ENCODE results near the gene SETBP1. TPM values are rescaled to one million over a fixed set of nuclear protein-coding genes. Genes with fewer than 3 reads are reported as not detected.

SETBP1 gene
- total and polyA plus RNA-seq, 2 of the 13 experiments (the other 11 are each of a cell fraction or from before 2014, with no cell fraction given): 0.18 to 0.65 TPM

GRCh38 chr18:44740000-44740399 lies 59.3 kb downstream of the SETBP1 start:
- Histone ChIP-seq H3K4me2 (ENCODE audit: low read depth, low read length) (no peak overlapping the region), H3K4me1 (ENCODE audit: insufficient read depth, low read length) (no peaks in the 10 kb centered on the region), H4K20me1 (ENCODE audit: insufficient read depth, low read length) (no peaks in the 10 kb centered on the region), H2AFZ (ENCODE audit: low read length) (no peak overlapping the region), H3K9ac (ENCODE audit: insufficient read depth, low read depth, low read length) (no peak overlapping the region), H3K36me3 (replicated peaks in 1 of 2; ENCODE audit: control insufficient read depth in 1 of 2, insufficient read depth in 2 of 2, low read length in 2 of 2) (no peaks in the 10 kb centered on the region), H3K27ac (ENCODE audit: extremely low read length, insufficient read depth, low read length) (no peak overlapping the region), H3K27me3 (ENCODE audit: control insufficient read depth in 1 of 2, insufficient read depth in 2 of 2, low read length in 2 of 2) (no peaks in the 10 kb centered on the region; a peak in 1 of 5 replicates), H3K79me2 (ENCODE audit: insufficient read depth, low read length) (no peaks in the 10 kb centered on the region), H3K4me3 (replicated peaks in 1 of 3; ENCODE audit: insufficient read depth in 1 of 3, low read depth in 2 of 3, low read length in 3 of 3) (no peak overlapping the region), H3K9me3 (ENCODE audit: low read length) (no peaks in the 10 kb centered on the region)
- no TSS peak for BruUV-seq (replicated peaks)
- TF ChIP-seq HNRNPL (IDR thresholded peaks at IDR 0.05; ENCODE audit: low read depth, low read length) (no peak), ZNF362 (CRISPR knock-in tag; IDR thresholded peaks at IDR 0.05; ENCODE audit: borderline replicate concordance) (no peak), FOSL1 (CRISPR knock-in tag; IDR thresholded peaks at IDR 0.05; ENCODE audit: borderline replicate concordance) (no peak), SMARCC2 (IDR thresholded peaks at IDR 0.05) (no peak), RBM22 (optimal IDR thresholded peaks at IDR 0.05; ENCODE audit: low read length) (no peak), ZNF790 (CRISPR knock-in tag; IDR thresholded peaks at IDR 0.05; ENCODE audit: borderline replicate concordance) (no peak), POGK (CRISPR knock-in tag; conservative IDR thresholded peaks at IDR 0.05) (no peak), NR3C1 (CRISPR knock-in tag; IDR thresholded peaks at IDR 0.05) (no peak)
- POLR2A ChIA-PET: no interaction called here
- CTCF ChIA-PET (ENCODE audit: low intra/inter-chr PET ratio, low total read pairs): no interaction called here
- 63% methylated on average over 5 of the region's 5 CpGs for WGBS (ENCODE audit: low lambda C conversion rate)
- DNase-seq (ENCODE audit: low spot score): no peak
- no peak for ATAC-seq
- in situ Hi-C loops (cut with HindIII; ENCODE audit: extremely low pct_ligation_motif_present, low pct_unique_long_range_greater_than_20kb): no loop called here
- intact Hi-C loops (cut with micrococcal nuclease; ENCODE audit: unreplicated experiment): no loop called here
- no peak for FAIRE-seq
